Fibroblast of upper back skin (primary cell): ENCODE data around the gene JUNB.

Source experiments
- DNase-seq: peaks from one replicate; pipeline ENCODE4 v3.0.0-alpha.2; 2013

The JUNB gene

DNA sequence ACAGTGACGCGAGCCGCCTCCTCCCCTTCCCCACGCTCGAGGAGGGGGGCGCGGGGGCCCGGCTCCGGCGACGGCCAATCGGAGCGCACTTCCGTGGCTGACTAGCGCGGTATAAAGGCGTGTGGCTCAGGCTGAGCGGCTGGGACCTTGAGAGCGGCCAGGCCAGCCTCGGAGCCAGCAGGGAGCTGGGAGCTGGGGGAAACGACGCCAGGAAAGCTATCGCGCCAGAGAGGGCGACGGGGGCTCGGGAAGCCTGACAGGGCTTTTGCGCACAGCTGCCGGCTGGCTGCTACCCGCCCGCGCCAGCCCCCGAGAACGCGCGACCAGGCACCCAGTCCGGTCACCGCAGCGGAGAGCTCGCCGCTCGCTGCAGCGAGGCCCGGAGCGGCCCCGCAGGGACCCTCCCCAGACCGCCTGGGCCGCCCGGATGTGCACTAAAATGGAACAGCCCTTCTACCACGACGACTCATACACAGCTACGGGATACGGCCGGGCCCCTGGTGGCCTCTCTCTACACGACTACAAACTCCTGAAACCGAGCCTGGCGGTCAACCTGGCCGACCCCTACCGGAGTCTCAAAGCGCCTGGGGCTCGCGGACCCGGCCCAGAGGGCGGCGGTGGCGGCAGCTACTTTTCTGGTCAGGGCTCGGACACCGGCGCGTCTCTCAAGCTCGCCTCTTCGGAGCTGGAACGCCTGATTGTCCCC, at the start of gene JUNB:
TSS of gene JUNB (plus strand) at position 142 of the 706 bp plus-strand sequence. CDS start at position 428, 286 bp downstream.
- DNase-seq = peak; percentile 96

- DNase-seq = peak; percentile 16
Observed at GRCh38 chr19:12745166-12745897, 46.0 kb upstream of the JUNB start.

GRCh38 chr19:12748489-12748888, 42.8 kb upstream of the JUNB start:
- no peak for DNase-seq

DNA sequence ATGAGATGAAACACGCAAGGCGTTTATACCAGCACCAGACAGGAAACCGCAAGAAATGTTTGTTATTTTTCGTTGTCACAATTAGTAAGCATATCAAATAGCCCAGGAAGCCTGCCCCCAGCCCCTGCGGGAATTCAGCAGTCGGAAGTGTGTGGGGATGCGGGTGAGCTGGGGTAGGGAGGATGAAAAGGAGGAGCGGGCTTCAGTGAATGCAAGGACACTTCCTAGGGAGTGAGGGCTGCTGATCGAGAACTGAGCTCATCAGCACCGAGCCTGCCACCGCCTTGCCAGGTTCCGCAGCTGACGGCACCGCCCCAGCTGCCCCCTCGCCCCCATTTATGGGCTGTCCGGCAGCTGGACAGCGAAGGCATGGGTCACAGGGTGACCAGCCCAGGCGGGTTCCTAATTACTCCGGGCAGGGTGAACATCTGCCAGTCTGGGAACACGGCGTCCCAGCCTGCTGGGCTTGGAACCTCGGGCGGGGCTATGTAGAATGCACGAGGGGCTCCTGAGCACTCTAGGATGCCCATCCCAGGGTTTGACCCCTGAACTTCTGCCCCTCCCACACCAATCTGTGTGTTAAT, 41.3 kb upstream of the JUNB start:
- no peak for DNase-seq

GRCh38 chr19:12750851-12751250, 40.4 kb upstream of the JUNB start:
- no peak for DNase-seq

DNA sequence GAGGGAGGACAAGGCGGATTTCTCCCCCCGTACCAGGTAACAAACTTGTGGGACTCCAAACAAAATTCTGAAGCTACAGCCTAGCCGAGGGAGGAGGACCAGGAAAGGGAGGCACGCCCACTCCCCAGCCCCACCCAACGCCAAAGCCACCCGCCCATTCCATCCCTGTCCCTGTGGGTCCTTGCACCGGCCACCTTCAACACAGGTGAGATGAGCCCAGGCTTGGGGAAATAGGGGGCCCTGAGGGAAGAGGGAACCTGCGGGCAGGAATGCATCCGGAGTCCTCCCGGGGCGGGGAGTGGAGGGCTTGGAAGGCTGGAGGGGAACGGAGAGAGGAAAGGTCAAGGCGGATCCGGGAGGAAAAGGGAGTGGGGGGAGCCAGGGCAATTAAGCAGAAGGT, 39.7 kb upstream of the JUNB start, which contains the start of gene BEST2:
TSS of gene BEST2 (plus strand) at position 157 of the 400 bp plus-strand sequence. CDS start 802 bp downstream, outside the sequence.
- DNase-seq = no peak

DNA sequence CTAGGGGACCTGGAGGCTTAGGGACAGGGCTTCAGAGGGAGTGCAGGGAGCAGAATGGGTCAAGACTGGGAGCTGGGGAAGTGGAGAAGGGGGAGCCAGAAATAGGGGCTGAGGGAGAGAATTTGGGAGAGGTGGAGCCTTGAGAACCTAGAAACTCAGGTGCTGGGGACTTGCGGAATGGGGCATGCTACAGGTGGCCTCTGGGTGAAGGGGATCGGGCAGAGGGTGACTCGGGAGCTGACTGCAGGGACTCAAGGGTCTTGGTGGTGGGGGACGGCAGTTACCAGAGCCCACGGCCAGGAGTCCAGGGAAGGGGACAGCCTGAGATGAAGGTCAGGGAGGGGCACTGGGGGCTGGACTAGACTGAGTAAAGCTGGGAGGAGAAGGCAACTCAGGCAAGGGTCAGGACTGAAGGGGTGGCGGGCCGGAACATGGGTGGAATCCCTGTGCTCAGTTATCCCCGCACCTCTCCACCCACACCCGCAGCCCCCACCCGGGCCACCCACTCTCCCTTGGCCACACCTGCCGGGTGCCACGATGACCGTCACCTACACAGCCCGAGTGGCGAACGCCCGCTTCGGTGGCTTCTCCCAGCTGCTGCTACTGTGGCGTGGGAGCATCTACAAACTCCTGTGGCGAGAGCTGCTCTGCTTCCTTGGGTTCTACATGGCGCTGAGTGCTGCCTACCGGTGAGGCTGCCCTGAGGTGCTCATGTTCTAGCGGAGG, 39.1 kb upstream of the JUNB start:
- no peak for DNase-seq

- DNase-seq = no peak
Observed at GRCh38 chr19:12754465-12755196, 36.7 kb upstream of the JUNB start.

GRCh38 chr19:12756150-12756883, 35.0 kb upstream of the JUNB start:
- DNase-seq = no peak

- DNase-seq = peak; percentile 59
Observed at GRCh38 chr19:12757544-12758274, 33.6 kb upstream of the JUNB start.

DNA sequence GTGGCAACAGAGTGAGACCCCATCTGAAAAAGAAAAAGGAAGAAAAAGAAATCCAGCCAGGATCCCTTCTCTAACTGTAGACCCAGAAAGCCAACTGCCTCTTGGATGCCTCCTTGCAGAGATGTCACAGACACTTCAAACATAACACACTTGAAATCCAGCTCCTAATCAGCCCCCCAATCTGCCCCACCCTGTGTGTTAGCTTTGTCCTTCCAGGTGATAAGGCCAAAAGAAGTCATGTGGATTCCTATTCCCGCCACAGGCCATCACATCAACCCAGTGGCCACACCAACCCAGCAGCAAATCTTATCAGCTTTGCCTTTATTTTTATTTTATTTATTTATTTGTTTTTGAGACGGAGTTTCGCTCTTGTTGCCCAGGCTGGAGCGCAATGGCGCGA, 31.6 kb upstream of the JUNB start:
- DNase-seq = no peak

GRCh38 chr19:12763100-12763499, 28.2 kb upstream of the JUNB start:
- no peak for DNase-seq

GRCh38 chr19:12764698-12765097, 26.6 kb upstream of the JUNB start:
- DNase-seq = no peak

GRCh38 chr19:12766051-12766521, 25.2 kb upstream of the JUNB start:
- peak; percentile 76 for DNase-seq

- DNase-seq = no peak
Observed at GRCh38 chr19:12767150-12767549, 24.1 kb upstream of the JUNB start.

DNA sequence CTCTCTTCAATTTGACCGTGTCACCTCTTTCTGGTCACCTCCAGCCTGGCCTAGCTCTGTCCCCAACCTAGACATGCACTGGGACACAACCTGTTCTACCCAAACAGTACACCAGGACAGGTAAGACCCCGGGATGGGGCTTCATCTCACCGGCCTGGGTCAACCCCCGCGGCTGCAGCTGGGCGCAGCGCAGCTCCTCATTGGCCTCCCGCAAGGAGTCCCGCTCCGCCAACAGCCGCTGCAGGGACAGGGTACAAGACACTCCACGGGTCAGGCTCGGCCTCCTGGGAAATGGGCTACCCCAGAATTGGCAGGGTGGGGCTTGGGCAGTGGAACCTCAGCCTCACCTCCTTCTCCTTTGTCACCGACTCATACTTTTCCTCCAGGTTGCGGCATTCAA, 23.6 kb upstream of the JUNB start:
- no peak for DNase-seq

DNA sequence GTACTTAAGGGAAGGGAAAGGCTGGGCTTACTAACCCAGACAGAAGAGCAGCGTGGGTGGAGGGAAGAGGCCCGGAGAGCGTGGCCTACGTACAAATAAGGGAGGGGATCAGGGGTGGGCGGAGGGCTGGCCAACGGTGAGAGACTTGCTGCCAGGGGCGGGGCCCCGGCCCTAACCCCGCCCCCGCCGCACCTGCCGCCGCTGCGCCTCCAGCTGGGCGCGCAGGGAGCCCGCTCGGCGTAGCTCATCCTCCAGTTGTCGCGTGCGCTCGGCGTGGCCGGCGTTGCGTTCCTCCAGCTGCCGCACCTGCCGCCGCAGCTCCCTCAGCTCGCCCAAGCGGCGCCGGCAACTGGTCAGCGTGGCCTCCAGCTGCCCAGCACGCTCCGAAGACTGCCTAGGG, 21.6 kb upstream of the JUNB start:
- DNase-seq = no peak

- DNase-seq = no peak
Observed at GRCh38 chr19:12770922-12771321, 20.4 kb upstream of the JUNB start.

GRCh38 chr19:12772323-12772722, 19.0 kb upstream of the JUNB start:
- DNase-seq = no peak

DNA sequence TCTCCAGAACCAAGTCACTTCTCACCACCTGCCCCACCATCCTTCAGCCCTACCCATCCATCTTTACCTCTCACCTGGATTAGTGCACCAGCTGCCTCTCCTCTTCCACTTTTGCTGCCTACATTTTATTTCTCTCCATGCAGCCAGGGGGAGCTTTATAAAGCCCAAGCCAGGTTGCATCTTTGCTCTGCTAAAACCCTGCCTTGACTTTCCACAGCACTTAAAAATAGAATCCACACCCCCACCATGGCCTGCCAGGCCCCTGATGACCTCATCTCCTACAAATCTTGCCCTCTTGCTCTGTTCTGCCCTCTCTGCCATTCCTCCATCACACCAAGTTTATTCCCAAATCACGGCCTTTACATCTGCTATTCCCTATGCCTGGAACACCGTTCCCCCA, 17.7 kb upstream of the JUNB start:
- peak; percentile 48 for DNase-seq
